ENCODE data around the gene CPSF3.
A peak's percentile ranks its signal among the peaks of the same experiment; 100 is the strongest.

The CPSF3 gene

GRCh38 chr2:9441556-9441955 is 18.1 kb downstream of the CPSF3 start:
- no peak for TF ChIP-seq CTCF (conservative IDR thresholded peaks at IDR 0.05)
- TF ChIP-seq ZFX (IDR thresholded peaks at IDR 0.05), result no peak
- no peak overlapping the region for H3K27ac ChIP-seq

- no peak overlapping the region for H3K27ac ChIP-seq
- TF ChIP-seq ZFX (IDR thresholded peaks at IDR 0.05), result no peak
- TF ChIP-seq CTCF (conservative IDR thresholded peaks at IDR 0.05), result no peak
These were observed 20.1 kb downstream of the CPSF3 start for GRCh38 chr2:9443526-9443925.

- TF ChIP-seq ZFX (IDR thresholded peaks at IDR 0.05) (no peak), CTCF (conservative IDR thresholded peaks at IDR 0.05) (no peak)
- H3K27ac ChIP-seq, result no peak overlapping the region
These were observed 21.6 kb downstream of the CPSF3 start for GRCh38 chr2:9445089-9445488.

GRCh38 chr2:9451231-9451630 is 27.8 kb downstream of the CPSF3 start:
- H3K27ac ChIP-seq, result 0 out of 2 replicates have a peak overlapping the region, but pooled peaks have one; percentile 8
- no peak for TF ChIP-seq ZFX (IDR thresholded peaks at IDR 0.05)
- no peak for TF ChIP-seq CTCF (conservative IDR thresholded peaks at IDR 0.05)

- no peak for TF ChIP-seq ZFX (IDR thresholded peaks at IDR 0.05)
- TF ChIP-seq CTCF (conservative IDR thresholded peaks at IDR 0.05), result no peak
- no peak overlapping the region for H3K27ac ChIP-seq
These were observed 37.1 kb downstream of the CPSF3 start for GRCh38 chr2:9460441-9461017.

- TF ChIP-seq CTCF (conservative IDR thresholded peaks at IDR 0.05) (no peak), ZFX (IDR thresholded peaks at IDR 0.05) (no peak)
- H3K27ac ChIP-seq, result no peak overlapping the region
These were observed 37.6 kb downstream of the CPSF3 start for GRCh38 chr2:9461079-9461478.

GRCh38 chr2:9462313-9462712 is 38.9 kb downstream of the CPSF3 start:
- no peak overlapping the region for H3K27ac ChIP-seq
- no peak for TF ChIP-seq ZFX (IDR thresholded peaks at IDR 0.05)
- TF ChIP-seq CTCF (conservative IDR thresholded peaks at IDR 0.05), result no peak
